HG02970 (cell line): ENCODE measurements around the gene GOLGA8G.
"Not testable (repeated sequence)": the region's sequence is repeated elsewhere in the genome, so short reads cannot be mapped to it uniquely, and the experiment has no call there.

Experiments
- ATAC-seq: cut with Tn5 transposase; IDR thresholded peaks from one replicate; pipeline ENCODE4 v1.9.1; 2021; ENCODE audit warnings: mild to moderate bottlenecking, moderate library complexity, moderate number of reproducible peaks; ENCODE audit not compliant: unreplicated experiment, low FRiP score

The GOLGA8G gene, protein sequence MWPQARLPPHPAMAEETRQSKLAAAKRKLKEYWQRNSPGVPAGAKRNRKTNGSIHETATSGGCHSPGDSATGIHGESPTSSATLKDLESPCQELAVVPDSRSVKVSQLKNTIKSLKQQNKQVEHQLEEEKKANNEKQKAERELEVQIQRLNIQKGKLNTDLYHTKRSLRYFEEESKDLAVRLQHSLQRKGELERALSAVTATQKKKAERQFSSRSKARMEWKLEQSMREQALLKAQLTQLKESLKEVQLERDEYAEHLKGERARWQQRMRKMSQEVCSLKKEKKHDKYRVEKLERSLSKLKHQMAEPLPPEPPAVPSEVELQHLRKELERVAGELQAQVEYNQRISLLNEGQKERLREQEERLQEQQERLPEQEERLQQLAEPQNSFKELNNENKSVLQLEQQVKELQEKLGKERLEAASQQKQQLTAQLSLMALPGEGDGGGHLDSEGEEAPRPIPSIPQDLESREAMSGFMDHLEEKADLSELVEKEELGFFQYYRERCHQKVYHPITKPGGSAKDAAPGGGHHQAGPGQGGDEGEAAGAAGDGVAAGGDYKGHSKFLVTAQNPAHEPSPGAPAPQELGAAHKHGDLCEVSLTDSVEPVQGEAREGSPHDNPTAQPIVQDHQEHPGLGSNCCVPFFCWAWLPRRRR

GRCh38 chr15:28532954-28533353 is at the start of gene GOLGA8G:
GOLGA8G (minus strand) TSS chr15:28532971; CDS start chr15:28532909, 62 bp downstream.
- ATAC-seq = not testable (repeated sequence)

- not testable (repeated sequence) for ATAC-seq
Measured at GRCh38 chr15:28573351-28573750, 40.6 kb upstream of the GOLGA8G start.

- ATAC-seq = not testable (repeated sequence)
Measured at GRCh38 chr15:28553268-28553667, 20.5 kb upstream of the GOLGA8G start, which contains the start of gene GOLGA6L25. GOLGA6L25 (plus strand) TSS chr15:28553568; CDS start chr15:28553629, 61 bp downstream.

GRCh38 chr15:28515208-28515607 is 17.6 kb downstream of the GOLGA8G start:
- ATAC-seq = not testable (repeated sequence)

- not testable (repeated sequence) for ATAC-seq
Measured at GRCh38 chr15:28514128-28514527, 18.6 kb downstream of the GOLGA8G start.

DNA sequence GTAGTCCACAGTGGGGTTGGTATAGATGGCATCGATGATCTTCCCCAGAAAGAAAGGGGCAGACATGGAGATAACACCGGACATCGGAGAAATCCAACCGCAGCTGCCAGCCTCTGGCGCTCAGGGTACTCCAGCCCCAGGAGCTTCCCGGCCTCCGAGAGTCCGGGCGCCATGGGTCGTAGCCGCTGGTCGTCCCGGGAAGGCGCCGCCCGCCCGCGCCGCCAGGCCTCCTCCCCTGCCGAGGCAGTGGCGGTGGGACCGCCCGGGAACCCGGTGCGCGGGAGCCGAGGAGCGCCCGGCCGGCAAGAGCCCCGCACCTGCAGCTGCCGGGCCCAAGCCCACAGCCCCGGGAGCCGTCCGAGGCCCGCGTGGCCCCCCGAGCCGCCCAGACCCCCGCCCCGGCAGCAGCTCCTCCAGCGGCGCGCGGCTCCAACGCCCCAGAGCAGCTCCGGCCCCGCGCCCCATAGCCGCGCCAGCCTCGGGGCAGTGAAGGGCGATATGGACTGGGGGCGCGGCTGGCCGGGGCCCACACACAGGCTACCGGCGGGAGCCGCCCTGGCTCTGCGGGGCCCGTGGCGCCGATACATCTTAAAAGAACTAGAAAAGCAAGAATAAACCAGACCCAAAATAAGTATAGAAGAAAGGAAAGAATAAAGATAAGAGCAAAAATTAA is 24.4 kb downstream of the GOLGA8G start:
- not testable (repeated sequence) for ATAC-seq

DNA sequence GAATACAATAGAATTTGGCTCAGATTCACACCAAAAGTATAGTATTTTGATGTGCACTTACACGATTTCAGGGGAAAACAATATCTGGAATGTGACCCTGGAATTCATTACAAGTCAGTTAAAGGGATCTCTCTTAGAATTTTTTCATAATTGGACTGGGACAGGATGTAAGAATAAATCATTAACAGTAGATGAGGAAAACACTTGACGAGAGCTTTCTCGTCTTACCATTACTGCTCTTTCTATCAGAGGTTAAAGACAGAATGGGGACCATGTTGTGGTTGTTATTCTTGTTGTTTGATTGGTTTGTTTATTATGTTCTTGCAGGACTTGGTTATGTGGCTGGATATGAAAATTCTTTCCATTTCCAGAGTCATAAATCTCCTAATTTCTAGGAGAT is 51.4 kb downstream of the GOLGA8G start:
- ATAC-seq = not testable (repeated sequence)
